Glomerular visceral epithelial cell (primary cell): ENCODE data around the gene AGBL5.

Source experiments
- DNase-seq: peaks from one replicate; pipeline ENCODE4 v3.0.0-alpha.2; 2016; ENCODE audit errors: extremely low spot score

AGBL5 gene

DNA sequence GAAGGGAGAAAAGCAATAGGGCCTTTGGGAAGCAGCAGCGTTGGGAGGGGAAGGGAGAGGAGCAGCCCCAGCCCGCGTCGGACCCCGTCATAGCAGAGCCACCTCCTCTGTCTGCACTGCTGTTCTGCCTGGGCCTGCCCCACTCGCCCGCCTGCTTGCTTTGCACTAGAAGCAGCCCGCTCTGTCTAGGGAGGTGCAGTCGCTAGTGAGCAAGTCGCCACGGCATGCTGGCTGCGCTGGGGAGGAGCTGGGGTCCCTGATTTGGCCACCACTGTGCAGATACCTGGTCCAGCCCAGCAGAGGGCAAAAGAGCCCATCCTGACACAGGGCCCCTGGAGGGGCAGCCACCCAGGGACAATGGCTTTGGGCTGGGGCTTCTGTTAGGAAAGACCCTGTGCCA is 26.7 kb upstream of the AGBL5 start:
- DNase-seq = no peak

DNA sequence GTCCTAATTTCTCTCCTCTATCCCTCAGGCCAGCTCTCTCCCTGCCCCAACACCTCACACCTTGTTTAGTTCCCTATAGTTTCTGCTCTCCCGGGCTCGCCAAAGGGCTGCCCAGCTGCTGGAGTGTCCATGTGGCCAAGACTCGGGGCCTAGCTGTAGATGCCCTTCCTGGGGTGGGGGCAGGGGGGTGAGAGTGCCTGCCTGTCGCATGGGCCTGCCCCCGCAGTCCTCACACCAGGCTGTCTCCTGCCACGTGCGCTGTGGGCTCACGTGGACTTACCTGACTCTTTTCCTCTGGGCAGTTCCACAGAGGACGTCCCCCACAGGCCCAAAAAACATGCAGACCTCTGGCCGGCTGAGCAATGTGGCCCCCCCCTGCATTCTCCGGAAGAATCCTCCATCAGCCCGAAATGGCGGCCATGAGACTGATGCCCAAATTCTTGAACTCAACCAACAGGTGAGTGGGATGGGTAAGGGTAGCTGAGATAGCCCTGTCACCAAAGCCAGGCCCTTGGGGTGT is 26.1 kb upstream of the AGBL5 start:
- DNase-seq = no peak

DNA sequence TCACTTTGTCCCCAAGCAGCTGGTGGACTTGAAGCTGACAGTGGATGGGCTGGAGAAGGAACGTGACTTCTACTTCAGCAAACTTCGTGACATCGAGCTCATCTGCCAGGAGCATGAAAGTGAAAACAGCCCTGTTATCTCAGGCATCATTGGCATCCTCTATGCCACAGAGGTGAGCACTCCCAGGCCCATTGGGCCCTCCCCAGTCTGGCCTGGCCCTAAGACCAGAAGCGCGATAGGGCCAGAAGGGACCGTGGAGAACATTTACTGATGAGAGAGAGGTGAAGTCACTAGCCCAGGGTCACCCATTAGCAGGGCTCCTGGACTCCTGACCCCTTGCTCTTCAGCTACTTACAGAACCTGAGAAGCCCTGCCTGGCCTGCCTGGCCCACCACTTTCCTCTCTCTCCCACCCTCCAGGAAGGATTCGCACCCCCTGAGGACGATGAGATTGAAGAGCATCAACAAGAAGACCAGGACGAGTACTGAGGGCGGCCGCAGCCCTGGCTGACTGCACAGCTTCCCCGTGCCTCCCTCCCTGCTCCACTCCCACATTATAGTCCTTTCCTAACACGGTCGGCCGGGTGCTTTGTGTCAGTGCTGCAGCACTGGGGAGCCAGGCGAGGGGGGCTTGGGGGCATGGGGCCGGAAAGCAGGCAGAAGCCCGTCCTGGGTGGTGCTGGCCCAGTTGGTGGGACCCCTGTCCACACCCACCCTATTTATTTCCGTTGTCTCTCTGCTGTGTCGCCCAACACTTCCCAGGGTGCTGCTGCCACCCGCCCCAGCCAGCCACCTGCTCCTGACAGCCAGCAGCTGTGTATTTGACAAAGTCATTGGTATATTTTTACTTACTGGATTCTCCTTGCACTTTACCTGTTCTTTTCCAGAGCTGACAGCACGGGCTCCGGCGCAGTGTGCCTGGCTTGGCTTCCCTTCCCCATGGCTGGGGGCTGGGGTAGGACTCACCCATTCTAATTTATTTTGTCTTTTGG is 25.3 kb upstream of the AGBL5 start:
- DNase-seq = no peak

DNA sequence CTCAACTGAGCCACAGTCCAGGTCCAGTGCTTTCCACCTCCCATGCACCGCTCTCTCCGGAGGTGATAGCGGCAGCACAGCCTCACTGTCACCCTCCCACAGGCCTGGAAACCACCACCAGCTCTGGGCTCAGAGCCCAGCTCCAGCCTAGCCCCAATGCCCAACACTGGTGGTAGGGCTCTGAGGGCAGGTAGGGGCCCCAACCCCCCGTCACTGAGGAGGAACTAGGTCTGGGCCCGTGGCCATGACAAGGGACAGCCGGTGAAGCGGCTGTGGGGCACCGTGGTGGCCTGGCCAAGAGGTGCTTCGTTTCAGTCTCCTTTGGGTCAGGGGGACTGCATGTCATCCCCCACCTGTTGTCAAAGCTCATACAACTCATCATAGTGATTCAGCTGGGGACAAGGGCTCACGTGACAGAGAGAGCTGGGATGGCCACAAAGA is 24.2 kb upstream of the AGBL5 start:
- DNase-seq = no peak

DNA sequence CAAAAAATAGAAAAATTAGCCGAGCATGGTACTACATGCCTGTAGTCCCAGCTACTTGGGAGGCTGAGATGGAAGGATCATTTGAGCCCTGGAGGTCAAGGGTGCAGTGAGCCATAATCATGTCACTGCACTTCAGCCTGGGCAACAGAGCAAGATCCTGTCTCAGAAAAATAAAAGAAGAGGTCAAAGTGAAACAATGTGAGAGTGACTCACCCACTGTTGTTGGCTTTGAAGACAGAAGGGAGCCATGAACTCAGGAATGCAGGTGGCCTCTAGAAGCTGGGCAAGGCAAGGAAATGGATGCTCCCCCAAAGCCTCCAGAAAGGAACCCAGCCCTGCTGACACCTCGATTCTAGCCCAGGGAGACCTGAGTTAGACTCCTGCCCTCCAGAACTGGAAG is 22.4 kb upstream of the AGBL5 start:
- no peak for DNase-seq

DNA sequence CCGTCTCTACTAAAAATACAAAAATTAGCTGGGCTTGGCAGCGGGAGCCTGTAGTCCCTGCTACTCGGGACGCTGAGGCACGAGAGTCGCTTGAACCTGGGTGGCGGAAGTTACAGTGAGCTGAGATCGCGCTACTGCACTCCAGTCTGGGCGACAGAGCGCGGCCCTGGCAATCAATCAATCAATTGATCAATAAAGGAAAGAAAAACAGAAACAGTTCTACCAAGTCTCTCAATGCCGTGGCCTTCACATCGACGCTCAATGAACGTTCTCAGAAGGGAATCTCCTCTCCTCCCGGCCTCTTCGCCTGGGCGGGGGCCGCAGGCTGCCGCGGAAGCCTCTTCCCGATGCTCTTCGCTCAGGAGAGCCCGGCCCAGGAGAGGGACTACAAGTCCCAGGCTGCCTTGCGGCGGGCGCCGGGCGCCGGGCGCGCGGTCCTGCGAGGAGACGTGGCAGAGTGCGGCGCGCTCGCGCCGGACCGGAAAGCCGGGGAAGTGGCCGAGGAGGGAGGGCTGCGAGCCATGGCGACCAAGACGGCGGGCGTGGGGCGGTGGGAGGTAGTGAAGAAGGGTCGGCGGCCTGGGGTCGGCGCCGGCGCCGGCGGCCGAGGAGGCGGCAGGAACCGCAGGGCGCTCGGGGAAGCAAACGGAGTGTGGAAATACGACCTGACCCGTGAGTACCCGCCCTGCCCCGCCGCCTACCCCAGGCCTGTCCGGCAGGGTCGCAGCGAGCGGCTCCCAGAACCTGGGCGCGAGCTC is 18.8 kb upstream of the AGBL5 start, which contains the start of gene TMEM214:
Gene TMEM214, plus strand, starts transcription at position 471 of the 758 bp plus-strand sequence. Its CDS starts 51 bp downstream, at position 522.
- peak; percentile 83 for DNase-seq

DNA sequence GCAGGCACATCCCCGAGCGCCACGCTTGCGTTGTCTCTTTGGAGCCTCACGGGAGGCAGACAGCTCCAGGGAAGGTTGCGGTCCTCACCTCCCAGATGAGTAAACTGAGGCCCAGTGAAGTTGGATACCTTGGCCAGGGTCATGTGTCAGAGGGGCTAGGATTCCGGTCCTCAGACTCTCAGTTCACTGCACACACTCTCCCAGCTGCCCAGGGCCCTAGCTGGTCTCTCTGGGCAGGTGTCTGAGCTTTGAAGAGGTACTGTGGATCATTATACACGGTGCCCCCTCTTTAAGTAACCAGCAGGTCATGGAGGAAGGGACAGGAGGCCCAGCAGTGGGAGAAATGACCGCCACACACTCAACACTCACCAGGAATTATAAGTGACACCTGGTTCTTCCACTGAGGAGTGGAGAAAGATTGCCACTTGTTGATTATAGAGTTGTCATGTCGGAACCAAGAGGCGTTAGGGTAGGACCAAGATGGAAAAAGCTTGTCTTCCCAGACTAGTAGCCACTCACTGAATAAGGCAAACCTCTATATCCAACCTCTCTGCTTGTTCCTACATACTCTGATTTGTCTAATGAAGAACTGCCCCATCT is 18.1 kb upstream of the AGBL5 start:
- no peak for DNase-seq

DNA sequence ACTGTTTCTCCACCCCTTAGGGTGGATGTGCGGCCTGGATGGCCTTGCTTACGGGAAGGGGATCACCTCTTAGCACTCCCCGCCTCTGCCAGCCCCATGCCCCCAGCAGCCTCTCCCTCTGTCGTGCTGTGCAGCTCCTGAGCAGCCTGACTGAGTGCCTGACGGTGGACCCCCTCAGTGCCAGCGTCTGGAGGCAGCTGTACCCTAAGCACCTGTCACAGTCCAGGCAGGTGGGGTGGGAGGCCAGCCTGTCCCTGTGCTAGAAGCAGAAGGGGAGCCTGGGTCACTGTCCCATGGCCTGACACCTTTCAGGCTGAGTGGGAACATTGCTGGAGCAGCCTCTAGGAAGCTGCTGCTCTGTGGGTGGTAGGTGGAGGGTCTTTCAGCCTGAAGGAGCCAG is 13.5 kb upstream of the AGBL5 start:
- DNase-seq = no peak

DNA sequence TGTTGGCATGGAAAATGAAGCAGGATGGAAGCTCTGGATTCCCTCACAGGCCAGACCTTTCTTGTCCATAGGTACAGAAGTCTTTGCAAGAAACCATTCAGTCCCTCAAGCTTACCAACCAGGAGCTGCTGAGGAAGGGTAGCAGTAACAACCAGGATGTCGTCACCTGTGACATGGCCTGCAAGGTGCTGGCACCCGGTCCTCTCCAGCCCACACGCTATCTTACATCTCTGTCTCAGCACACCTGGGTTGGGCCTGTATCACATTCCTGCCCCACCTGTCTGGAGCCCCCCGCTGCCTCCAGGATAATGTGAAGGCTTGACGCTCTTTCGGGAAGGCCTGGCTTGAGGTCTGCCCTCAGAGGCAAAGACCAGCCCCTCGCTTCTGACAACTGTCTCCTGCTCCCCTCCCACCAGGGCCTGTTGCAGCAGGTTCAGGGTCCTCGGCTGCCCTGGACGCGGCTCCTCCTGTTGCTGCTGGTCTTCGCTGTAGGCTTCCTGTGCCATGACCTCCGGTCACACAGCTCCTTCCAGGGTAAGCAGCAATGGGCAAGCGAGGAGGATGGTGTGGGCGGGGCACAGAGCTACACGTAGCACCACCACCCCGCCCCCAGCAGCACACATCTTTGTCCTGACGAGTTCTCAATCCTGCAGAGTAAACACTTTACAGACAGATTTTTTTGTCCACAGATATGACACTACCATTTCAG is 12.7 kb upstream of the AGBL5 start:
- no peak for DNase-seq

DNA sequence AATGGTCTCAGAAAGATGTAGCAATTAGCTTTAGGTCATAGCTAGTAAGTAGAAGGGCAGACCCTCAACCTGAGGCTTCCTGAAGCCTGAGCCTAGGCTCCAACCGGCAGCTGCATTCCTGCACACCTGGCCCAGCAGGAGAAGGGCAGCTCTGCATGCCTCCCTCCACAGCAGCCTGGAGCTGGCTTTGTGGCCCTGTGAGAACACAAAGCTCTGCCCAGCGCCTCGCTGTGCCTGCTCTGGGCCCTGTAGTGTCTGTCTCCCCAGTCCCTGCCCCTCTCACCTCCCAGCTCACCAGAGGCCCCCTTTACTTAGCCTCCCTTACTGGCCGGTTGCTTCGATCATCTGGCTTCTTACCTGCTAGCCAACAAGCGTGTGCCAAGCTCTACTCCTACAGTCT is 12.0 kb upstream of the AGBL5 start:
- no peak for DNase-seq

DNA sequence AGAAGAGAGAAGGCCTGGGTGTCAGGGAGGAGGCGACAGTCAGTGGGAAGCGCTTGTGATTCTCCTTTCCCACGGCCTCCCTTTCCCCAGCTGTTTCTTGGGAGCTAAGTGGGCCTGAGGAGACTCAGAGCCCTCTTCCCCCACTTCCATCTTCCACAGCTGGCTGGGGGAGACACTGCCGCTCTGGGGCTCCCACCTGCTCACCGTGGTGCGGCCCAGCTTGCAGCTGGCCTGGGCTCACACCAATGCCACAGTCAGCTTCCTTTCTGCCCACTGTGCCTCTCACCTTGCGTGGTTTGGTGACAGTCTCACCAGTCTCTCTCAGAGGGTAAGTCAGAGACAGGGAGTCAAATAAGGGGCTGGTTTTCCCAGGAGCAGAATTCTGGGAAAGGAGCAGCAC is 11.6 kb upstream of the AGBL5 start:
- no peak for DNase-seq

DNA sequence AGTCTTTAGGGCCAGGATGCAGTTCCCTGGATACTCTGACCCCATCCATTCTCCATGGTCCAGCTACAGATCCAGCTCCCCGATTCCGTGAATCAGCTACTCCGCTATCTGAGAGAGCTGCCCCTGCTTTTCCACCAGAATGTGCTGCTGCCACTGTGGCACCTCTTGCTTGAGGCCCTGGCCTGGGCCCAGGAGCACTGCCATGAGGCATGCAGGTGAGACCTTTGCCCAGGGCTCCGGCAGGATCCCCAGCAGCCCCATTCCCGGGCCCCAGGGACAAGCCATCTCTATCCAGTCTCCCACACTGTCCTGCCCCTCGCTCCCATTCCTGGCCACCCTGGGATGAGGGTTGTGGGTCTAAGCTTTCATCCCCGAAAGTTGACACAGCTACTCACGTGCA is 11.2 kb upstream of the AGBL5 start:
- no peak for DNase-seq

DNA sequence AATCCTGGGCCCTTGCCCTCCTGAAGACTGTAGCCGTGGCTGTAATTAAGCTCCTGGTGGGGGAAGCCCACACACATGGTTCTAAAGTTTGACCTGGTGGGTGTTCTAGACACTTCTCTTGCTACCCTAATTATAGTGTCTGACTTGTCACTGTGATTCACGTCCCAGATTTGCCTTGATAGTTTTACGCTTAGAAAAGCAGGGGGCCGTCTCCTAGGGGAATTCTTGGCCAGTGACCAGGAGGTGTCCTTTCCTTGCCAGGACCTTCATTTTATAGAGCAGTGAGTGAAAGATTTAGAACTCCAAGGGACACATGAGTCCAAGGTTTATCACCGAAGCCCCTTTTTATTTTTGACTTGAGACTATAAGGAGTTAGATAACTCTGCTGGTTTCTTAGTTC is 9.7 kb upstream of the AGBL5 start:
- peak; percentile 31 for DNase-seq

DNA sequence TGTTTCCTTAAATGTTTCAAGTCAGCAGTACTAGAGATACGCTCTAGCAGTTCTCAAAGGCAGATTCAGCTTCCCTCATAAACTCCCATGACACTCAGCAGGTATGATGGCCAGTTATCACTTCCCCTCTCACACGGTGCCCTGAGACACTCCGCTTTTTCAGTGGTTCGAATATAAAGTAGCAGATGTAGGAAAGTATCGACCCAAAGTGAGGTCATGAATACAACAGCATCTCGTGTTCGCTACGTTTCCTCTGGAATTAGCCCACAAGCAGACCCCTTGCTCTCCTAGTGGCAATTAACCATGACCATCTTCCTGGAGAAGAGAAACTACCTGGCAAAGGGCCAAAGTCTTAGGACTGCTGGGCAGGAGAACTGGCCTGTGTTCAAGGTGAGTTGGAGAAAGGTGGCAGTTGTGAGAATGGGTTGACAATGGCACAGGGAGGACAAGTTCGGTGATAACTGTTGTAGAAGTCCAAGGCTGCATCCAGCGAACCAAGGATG is 9.3 kb upstream of the AGBL5 start:
- peak; percentile 16 for DNase-seq

DNA sequence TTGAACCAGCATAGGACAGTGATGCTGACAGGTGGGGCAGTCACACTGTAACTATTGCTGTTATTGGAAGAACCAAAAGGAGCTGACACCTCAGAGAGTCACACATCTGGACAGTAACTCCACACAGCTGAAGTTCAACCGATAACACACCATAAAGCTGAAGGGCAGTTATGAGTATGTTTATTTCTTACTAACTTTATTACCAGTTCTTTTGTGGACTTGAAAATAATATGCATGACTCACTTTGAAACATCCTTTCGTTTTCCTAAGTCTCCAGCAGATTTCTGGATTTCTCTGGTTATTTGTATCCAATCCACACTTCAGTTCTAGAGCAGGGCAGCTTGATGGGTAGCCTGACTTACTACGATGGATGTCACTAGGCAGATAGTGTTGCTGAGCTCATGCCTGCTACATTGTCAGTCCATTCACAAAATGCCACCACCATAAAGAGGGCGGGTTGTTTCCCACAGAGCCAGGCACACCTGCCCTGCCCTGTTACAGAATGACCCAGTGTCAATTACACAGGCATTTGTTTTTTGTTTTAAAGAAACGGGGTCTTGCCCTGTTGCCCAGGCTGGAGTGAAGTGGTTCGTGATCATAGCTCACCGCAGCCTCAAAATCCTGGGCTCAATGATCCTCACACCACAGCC is 8.4 kb upstream of the AGBL5 start:
- DNase-seq = no peak

DNA sequence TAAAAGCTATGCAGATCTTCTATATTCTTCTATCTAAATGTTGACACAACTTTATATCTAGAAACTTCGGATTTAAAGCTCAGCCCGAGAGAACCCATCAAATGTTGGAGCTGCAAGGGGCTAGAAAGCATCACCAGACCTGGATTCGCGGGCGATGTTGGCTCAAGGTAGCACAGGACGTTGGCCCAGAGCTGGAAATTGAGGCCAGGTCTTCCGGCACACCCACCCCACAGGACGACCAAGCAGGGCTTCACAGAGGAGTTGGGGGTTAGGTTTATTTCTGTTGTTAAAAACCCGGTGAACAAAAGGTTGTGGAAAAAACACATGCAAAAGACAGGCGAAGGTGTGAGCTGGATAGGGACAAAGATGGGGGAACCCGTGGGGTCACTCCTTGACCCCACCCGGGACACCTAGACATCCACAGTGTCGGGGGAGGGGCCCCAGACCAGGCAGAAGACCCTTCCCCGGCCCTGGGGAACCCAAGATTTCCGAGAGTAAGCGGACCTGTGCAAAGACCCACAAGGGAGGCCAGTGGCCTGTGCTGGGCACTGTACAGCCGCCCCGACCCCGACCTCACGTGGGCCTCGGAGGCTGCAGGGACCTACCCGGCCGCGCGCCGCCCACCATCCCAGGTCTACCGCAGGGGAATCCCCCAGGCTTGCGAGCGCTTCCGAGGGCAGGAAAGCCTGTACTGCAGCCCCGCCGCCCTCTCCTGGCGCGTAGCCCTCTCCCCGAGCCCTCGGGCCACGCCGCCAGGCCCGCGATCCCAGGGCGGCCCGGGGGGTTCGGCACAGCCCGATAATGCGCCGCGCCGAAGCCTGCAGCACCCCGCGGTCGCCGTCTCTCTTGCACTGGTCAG is 1.8 kb upstream of the AGBL5 start:
- peak; percentile 52 for DNase-seq

DNA sequence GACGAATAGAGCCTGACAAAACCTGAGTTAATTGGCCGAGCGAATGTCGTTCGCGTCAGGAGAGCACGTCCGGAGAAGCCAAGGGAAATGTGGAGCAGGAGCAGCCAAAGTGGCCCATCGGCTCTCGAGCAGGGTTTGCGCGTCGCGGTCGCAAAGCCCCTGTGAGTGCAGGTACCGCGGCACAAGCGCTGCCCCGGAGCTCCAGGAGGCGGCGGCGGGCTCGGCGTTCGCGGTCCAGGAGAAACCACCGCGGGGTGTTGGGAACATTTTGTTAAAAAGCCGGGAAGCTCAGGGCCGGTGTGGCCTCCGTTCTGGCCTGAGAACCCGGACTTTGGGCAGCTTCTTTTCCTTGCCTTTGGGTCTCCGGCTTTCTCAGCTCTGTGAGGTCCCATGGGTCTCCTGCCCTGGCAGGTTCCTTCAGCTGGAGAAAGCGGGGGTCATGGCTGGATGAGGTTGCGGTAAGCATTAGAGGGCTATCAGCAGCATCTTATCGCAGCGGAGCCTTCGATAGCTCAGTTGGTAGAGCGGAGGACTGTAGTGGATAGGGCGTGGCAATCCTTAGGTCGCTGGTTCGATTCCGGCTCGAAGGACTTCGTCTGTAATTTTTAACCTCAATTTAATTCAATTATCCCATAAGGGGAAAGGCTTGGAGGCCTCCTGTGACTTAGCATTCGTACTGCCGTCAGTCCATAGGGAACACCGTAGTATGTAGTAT is 1.0 kb upstream of the AGBL5 start:
- peak; percentile 94 for DNase-seq

DNA sequence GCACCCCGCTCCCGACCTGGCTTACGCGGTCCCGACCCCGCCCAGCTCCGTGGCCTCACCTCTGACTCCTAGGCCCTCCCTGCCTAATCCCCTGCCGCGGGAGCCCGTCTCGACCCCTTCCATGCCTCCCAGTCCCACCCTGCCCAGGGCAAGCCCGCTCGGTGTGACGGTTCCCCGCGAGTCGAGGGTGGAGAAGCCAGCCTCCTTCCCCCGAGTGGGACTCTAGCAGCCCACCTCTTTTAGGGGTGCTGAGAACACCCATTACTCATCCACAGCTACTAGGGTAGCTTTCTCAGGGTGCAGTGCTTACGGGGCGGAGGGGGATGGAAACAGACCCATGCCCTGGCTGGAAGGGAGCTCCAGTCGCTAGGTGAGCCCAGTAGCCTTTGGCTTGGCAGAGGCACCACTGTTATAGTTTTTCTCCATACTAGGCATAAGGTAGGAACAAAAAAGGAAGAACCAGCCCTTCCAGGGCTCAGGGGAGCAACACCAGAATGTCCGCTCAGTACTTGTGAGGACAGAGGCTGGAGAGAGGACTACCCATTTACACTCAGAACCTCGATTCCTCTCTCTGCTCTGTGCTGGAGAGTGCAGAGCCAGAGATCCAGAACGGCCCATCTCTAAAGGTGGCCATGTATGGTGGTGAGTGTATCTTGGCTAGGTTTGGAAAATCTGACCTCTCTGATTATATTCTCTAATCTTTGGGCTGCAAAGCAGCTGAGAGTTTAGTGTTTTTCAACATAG is 606 bp downstream of the AGBL5 start:
- no peak for DNase-seq
